ENCODE data around the gene PRDM16. TPM values are rescaled to one million over a fixed set of nuclear protein-coding genes. Genes with fewer than 3 reads are reported as not detected.

PRDM16 gene
- total and polyA plus RNA-seq, 2 of the 8 experiments (the other 6 are each of a cell fraction or from before 2014, with no cell fraction given): 0.39 to 0.43 TPM

DNA sequence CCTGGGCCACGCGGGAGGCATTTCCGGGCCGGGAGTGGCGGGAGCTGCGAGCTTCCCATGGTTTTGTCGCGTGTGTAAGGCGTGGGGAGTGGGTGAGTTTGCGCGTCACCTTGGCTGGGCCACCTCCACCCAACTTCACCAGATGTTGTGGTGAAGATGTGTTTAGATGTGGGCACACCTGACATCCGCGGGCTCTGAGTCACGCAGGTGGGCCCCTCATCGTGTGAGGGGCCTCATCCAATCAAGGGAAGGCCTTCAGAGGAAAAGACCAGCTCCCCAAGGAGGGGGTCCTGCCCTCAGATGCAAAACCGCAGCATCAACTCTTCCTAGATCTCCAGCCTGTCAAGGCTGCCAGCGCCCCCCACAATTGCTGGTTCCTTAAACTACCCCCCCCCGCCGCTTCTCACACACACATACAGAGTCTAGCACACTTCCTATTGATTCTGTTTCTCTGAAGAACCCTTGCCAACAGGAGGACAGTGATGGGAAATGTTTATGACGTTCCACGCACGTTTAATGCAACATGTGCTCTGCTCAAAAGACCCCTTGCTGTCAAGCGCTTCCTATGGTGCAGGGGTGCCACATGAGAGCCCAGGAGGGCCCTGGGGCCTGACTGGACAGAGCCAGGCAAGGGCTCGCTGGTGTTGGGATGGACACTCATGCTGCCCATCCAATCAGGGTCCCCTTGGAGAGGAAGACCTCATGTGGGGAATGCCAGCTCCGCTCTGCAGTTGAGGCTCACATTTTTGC, 35.8 kb upstream of the PRDM16 start:
- CTCF ChIA-PET (ENCODE audit: partially characterized antibody): no interaction called here
- Histone ChIP-seq H3K27ac (ENCODE audit: low read depth, low read length) (no peak overlapping the region), H4K5ac (ENCODE audit: insufficient read length, low read depth, low read length) (no peak overlapping the region), H3K27me3 (replicated peaks in 1 of 4; ENCODE audit: control insufficient read depth in 3 of 4, extremely low read depth in 1 of 4, insufficient read depth in 3 of 4, low read length in 3 of 4) (no peaks in the 10 kb centered on the region), H3K79me2 (ENCODE audit: control insufficient read depth in 1 of 2, insufficient read depth in 2 of 2, low read length in 2 of 2) (no peaks in the 10 kb centered on the region), H2BK20ac (ENCODE audit: low read length) (no peak overlapping the region), H3K79me1 (ENCODE audit: low read depth, low read length) (no peaks in the 10 kb centered on the region), H4K20me1 (replicated peaks in 1 of 2; ENCODE audit: control insufficient read depth in 1 of 2, insufficient read depth in 2 of 2, low read length in 2 of 2) (no peaks in the 10 kb centered on the region), H3K4me3 (ENCODE audit: extremely low read depth in 1 of 4, insufficient read depth in 2 of 4, low read depth in 3 of 4, low read length in 4 of 4) (no peak overlapping the region), H3K23me2 (ENCODE audit: low read depth, low read length) (no peaks in the 10 kb centered on the region), H2BK120ac (replicated peaks; ENCODE audit: low read depth, low read length) (no peak overlapping the region), H3K9ac (replicated peaks in 1 of 4; ENCODE audit: extremely low read depth in 1 of 4, low read depth in 3 of 4, low read length in 3 of 4) (no peak overlapping the region), H3K4me1 (replicated peaks in 1 of 4; ENCODE audit: control insufficient read depth in 3 of 4, insufficient read depth in 4 of 4, low read length in 3 of 4) (no peaks in the 10 kb centered on the region; a peak in 1 of 7 replicates), H3K14ac (ENCODE audit: insufficient read length) (no peak overlapping the region), H3K56ac (replicated peaks; ENCODE audit: insufficient read length, low read depth, low read length) (no peak overlapping the region), H2AK5ac (ENCODE audit: low read depth, low read length) (no peak overlapping the region), H2BK15ac (ENCODE audit: low read length) (no peak overlapping the region), H2AFZ (ENCODE audit: low read length) (no peak overlapping the region), H3K4me2 (ENCODE audit: insufficient read depth in 1 of 2, low read depth in 2 of 2, low read length in 2 of 2) (no peak overlapping the region), H2BK5ac (ENCODE audit: low read depth, low read length) (no peak overlapping the region), H4K91ac (replicated peaks; ENCODE audit: insufficient read length, low read length) (no peak overlapping the region), H3K23ac (ENCODE audit: insufficient read length) (no peak overlapping the region), H3K4ac (replicated peaks; ENCODE audit: insufficient read length, low read depth, low read length) (no peak overlapping the region), H3K36me3 (ENCODE audit: control insufficient read depth in 2 of 4, insufficient read depth in 4 of 4, low read length in 3 of 4) (no peaks in the 10 kb centered on the region; a peak in 1 of 8 replicates), H2BK12ac (ENCODE audit: low read depth, low read length) (no peak overlapping the region), H3K18ac (ENCODE audit: extremely low read depth, low read length) (no peak overlapping the region), H3K9me3 (ENCODE audit: insufficient read depth in 2 of 2, low read depth in 1 of 2, low read length in 1 of 2) (peaks cover 72 to 100% of the 10 kb centered on the region in 2 experiments), H4K8ac (ENCODE audit: extremely low read depth, insufficient read depth, low read length) (no peak overlapping the region)
- no peak for DNase-seq (ENCODE audit: low read depth in 1 of 2, low spot score in 2 of 2)
- POLR2A ChIA-PET (ENCODE audit: partially characterized antibody): no interaction called here
- WGBS, 2 experiments (ENCODE audit: extremely low coverage in 1 of 2, insufficient coverage in 1 of 2, insufficient read length in 1 of 2, insufficient replicate concordance in 2 of 2, low coverage in 1 of 2, low lambda C conversion rate in 2 of 2, missing lambda C conversion rate in 1 of 2): 87% methylated on average over 22 of the region's 25 CpGs; no CpG with 5 or more reads in 1 of the 2 experiments
- no peak for FAIRE-seq
- TF ChIP-seq TCF12 (IDR thresholded peaks at IDR 0.05; ENCODE audit: low read depth, low read length): no peak
- no peak for TF ChIP-seq PHF8 (conservative IDR thresholded peaks at IDR 0.05; ENCODE audit: low read depth, low read length)
- TF ChIP-seq GABPA (IDR thresholded peaks at IDR 0.05; ENCODE audit: borderline replicate concordance, insufficient read depth, low read length): no peak
- TF ChIP-seq JUN (IDR thresholded peaks at IDR 0.05; ENCODE audit: low read depth, low read length): no peak

Data from H1 (cell line).